GM12878 (cell line): ENCODE measurements around the gene PAQR5. TPM values are rescaled to one million over a fixed set of nuclear protein-coding genes. Genes with fewer than 3 reads are reported as not detected.

ENCODE experiments used
- ATAC-seq: fragments of 200-7000 bp; cut with Tn5 transposase; 3 replicates; pipeline ENCODE4 v1.9.1; 2020; ENCODE audit warnings: mild to moderate bottlenecking, moderate library complexity
- BruUV-seq: library from RNA; stranded (reverse); fragments of 400-500 nt; replicated peaks from 2 replicates; lab custom pipeline; 2021; lab: Mats Ljungman, UMichigan
- CTCF ChIA-PET: fragments of 300-600 bp; sonication (Branson Sonifier 250); formaldehyde crosslinking; extraction: SDS; loops from one replicate; lab custom pipeline; 2021; ENCODE audit warnings: inconsistent platforms; lab: Yijun Ruan, JAX
- POLR2A ChIA-PET: fragments of 350-600 bp; formaldehyde crosslinking; extraction: SDS; loops from one replicate; lab custom pipeline; 2021; ENCODE audit warnings: inconsistent platforms; lab: Charles Lee
- RAD21 ChIA-PET: fragments of 300-600 bp; sonication (Branson Sonifier 250); formaldehyde crosslinking; loops from one replicate; lab custom pipeline; 2023; ENCODE audit warnings: antibody characterized with exemption; ENCODE audit not compliant: unreplicated experiment; lab: Charles Lee
- SMC1A ChIA-PET: fragments of 300-600 bp; sonication (Branson Sonifier 250); formaldehyde crosslinking; loops from one replicate; lab custom pipeline; 2023; ENCODE audit not compliant: unreplicated experiment, uncharacterized antibody; lab: Charles Lee
- DNase-seq: peaks from one replicate; pipeline ENCODE4 v3.0.0-alpha.2; 2011; ENCODE audit warnings: low read depth, low spot score
- FAIRE-seq: peaks from 3 replicates; lab custom pipeline; 2011; peaks lifted over from hg19 to GRCh38; lab: Jason Lieb, UNC
- H2AFZ ChIP-seq: 2 replicates; pipeline ENCODE4 v1.6.0; 2011; ENCODE audit warnings: low read depth, low read length, control low read depth; ENCODE audit not compliant: control insufficient read depth
- H3K27ac ChIP-seq: 2 replicates; pipeline ENCODE4 v1.5.1; 2011; ENCODE audit warnings: control low read depth; ENCODE audit not compliant: control insufficient read depth, insufficient read depth
- H3K27me3 ChIP-seq, 2 experiments: replicated peaks in 1 of 2; 2 replicates each; pipeline versions ENCODE4 v1.6.0 to v1.6.1; 2011; ENCODE audit warnings: low read length in 1 of 2; ENCODE audit not compliant: control insufficient read depth in 2 of 2, insufficient read depth in 2 of 2
- H3K36me3 ChIP-seq, 2 experiments: 2 replicates each; pipeline ENCODE4 v1.5.1; 2011; ENCODE audit warnings: low read length in 1 of 2; ENCODE audit not compliant: control insufficient read depth in 2 of 2, insufficient read depth in 2 of 2
- H3K4me1 ChIP-seq: 2 replicates; pipeline ENCODE4 v1.6.1; 2011; ENCODE audit warnings: mild to moderate bottlenecking, low read length, moderate library complexity, mixed read lengths; ENCODE audit not compliant: control insufficient read depth, insufficient read depth
- H3K4me2 ChIP-seq: 2 replicates; pipeline ENCODE4 v1.6.0; 2011; ENCODE audit warnings: control low read depth; ENCODE audit not compliant: control insufficient read depth, insufficient read depth
- H3K4me3 ChIP-seq: fragments of 200-600 bp; sonication (generic); 2 replicates; pipeline ENCODE4 v1.5.1; 2016
- H3K79me2 ChIP-seq: 2 replicates; pipeline ENCODE4 v1.6.0; 2011; ENCODE audit warnings: low read length; ENCODE audit not compliant: control insufficient read depth, insufficient read depth
- H3K9ac ChIP-seq: 2 replicates; pipeline ENCODE4 v1.8.0; 2011; ENCODE audit warnings: low read length, control low read depth, mixed read lengths; ENCODE audit not compliant: control insufficient read depth, insufficient read depth
- H3K9me3 ChIP-seq: replicated peaks from 3 replicates; pipeline ENCODE4 v1.5.1; 2011; ENCODE audit warnings: mild to moderate bottlenecking, low read length; ENCODE audit not compliant: control insufficient read depth, insufficient read depth
- H4K20me1 ChIP-seq: 2 replicates; pipeline ENCODE4 v1.6.0; 2011; ENCODE audit not compliant: control insufficient read depth, insufficient read depth
- BACH1 ChIP-seq: fragments of 450-650 bp; IDR thresholded peaks from 2 replicates; pipeline ENCODE4 v1.6.1; 2017; ENCODE audit warnings: mild to moderate bottlenecking, borderline replicate concordance
- HCFC1 ChIP-seq: fragments of 150-350 bp; IDR thresholded peaks from 2 replicates; pipeline ENCODE4 v1.6.1; 2014; ENCODE audit warnings: low read length
- JUND ChIP-seq: IDR thresholded peaks from 2 replicates; pipeline ENCODE4 v1.6.1; 2012; ENCODE audit warnings: low read depth, mild to moderate bottlenecking, low read length, improper control_type of control experiment, moderate library complexity
- LARP7 ChIP-seq: fragments of 450-650 bp; IDR thresholded peaks from 2 replicates; pipeline ENCODE4 v1.6.1; 2017; ENCODE audit warnings: mild to moderate bottlenecking
- MLLT1 ChIP-seq: fragments of 450-650 bp; IDR thresholded peaks from 2 replicates; pipeline ENCODE4 v1.6.1; 2016; ENCODE audit warnings: mild to moderate bottlenecking
- NFYB ChIP-seq: IDR thresholded peaks from 2 replicates; pipeline ENCODE4 v1.6.1; 2011; ENCODE audit warnings: low read depth, mild to moderate bottlenecking, low read length, improper control_type of control experiment, moderate library complexity; ENCODE audit not compliant: insufficient read depth
- RUNX3 ChIP-seq: IDR thresholded peaks from 2 replicates; pipeline ENCODE4 v1.6.1; 2012; ENCODE audit warnings: low read length, inconsistent platforms
- SUPT20H ChIP-seq: IDR thresholded peaks from 2 replicates; pipeline ENCODE4 v1.6.1; 2011; ENCODE audit warnings: low read depth, mild to moderate bottlenecking, low read length, moderate library complexity, borderline replicate concordance; ENCODE audit not compliant: control insufficient read depth
- TBL1XR1 ChIP-seq: IDR thresholded peaks from 2 replicates; pipeline ENCODE4 v1.6.1; 2012; ENCODE audit warnings: low read depth, low read length, improper control_type of control experiment
- TCF12 ChIP-seq: IDR thresholded peaks from 2 replicates; pipeline ENCODE4 v1.6.1; 2011; ENCODE audit warnings: low read depth, mild to moderate bottlenecking, low read length
- TCF3 ChIP-seq: IDR thresholded peaks from 2 replicates; pipeline ENCODE4 v1.6.1; 2012; ENCODE audit warnings: low read depth, mild to moderate bottlenecking, low read length, borderline replicate concordance; ENCODE audit not compliant: insufficient read depth
- TCF7 ChIP-seq: IDR thresholded peaks from 2 replicates; pipeline ENCODE4 v1.6.1; 2014; ENCODE audit warnings: antibody characterized with exemption, borderline replicate concordance
- ZNF592 ChIP-seq: fragments of 450-650 bp; IDR thresholded peaks from 2 replicates; pipeline ENCODE4 v1.6.1; 2017; ENCODE audit warnings: mild to moderate bottlenecking, moderate library complexity
- WGBS: methylation state at CpG from one replicate; pipeline ENCODE4 v1.1.6; 2016; ENCODE audit warnings: low lambda C conversion rate; ENCODE audit not compliant: insufficient replicate concordance, insufficient coverage; ENCODE audit errors: missing lambda C conversion rate; 5-methylcytosine and 5-hydroxymethylcytosine counted together
- in situ Hi-C: fragments of 300-500 bp; cut with MboI; formaldehyde crosslinking; loops from 9 replicates; pipeline ENCODE4 v1.14.3; 2018; ENCODE audit warnings: mixed read lengths
- intact Hi-C: fragments of 100-400 bp; cut with micrococcal nuclease; formaldehyde crosslinking; loops from one replicate; pipeline ENCODE4 v1.14.2; 2022; ENCODE audit not compliant: unreplicated experiment
- polyA plus RNA-seq, 11 experiments: library from polyadenylated mRNA; depleted of rRNA in 4 of 11; unstranded in 6 of 11; stranded (reverse) in 5 of 11; fragments of >200 nt; fragmentation: Nextera tagmentation in 4 of 11; fragmentation: Illumina TruSeq in 1 of 11; extraction: Ambion mirVana in 4 of 11; extraction: Trizol in 1 of 11; gene quantifications; 1 replicate in 1 of 11; 2 replicates in 10 of 11; pipeline versions ENCODE4 v1.2.1 to v1.2.3, GENCODE V29; 2011 to 2016; ENCODE audit warnings: inconsistent platforms in 2 of 11, missing spikeins in 2 of 11, low read depth in 1 of 11
- total RNA-seq, 4 experiments: library from RNA; depleted of rRNA in 3 of 4; stranded (reverse); fragments of >200 nt in 3 of 4; fragmentation: Illumina TruSeq in 1 of 4; extraction: Trizol in 1 of 4; gene quantifications; 2 replicates each; pipeline versions ENCODE4 v1.2.1 to v1.2.3, GENCODE V29; 2013 to 2021

PAQR5 gene
- total and polyA plus RNA-seq, 10 of the 15 experiments (the other 5 are each of a cell fraction or from before 2014, with no cell fraction given), result 0.02 to 0.03 TPM; not detected in 8

GRCh38 chr15:69318033-69318432 is 19.3 kb downstream of the PAQR5 start:
- in situ Hi-C loops, result no loop called here
- no TSS peak for BruUV-seq

GRCh38 chr15:69319384-69320375 is 21.0 kb downstream of the PAQR5 start:
- Histone ChIP-seq H3K9me3 (no peaks in the 10 kb centered on the region), H3K9ac (no peak overlapping the region), H3K27ac (no peak overlapping the region), H2AFZ (no peak overlapping the region), H3K4me2 (no peak overlapping the region), H3K4me3 (no peak overlapping the region), H3K36me3 (no peaks in the 10 kb centered on the region), H3K4me1 (no peaks in the 10 kb centered on the region), H4K20me1 (no peaks in the 10 kb centered on the region), H3K27me3 (0 out of 4 replicates have a peak, but pooled peaks cover 0 to 3% of the 10 kb centered on the region in 2 experiments), H3K79me2 (no peaks in the 10 kb centered on the region)
- FAIRE-seq, result no peak
- in situ Hi-C loops, result no loop called here
- ChIA-PET RAD21 (no interaction called here), CTCF (interaction anchor here (0.8 to 1.1 kb wide), 2 partner anchors 43 to 75 kb away, joined by 3 to 4 read pairs; no protein-coding TSS in a partner anchor), POLR2A (no interaction called here), SMC1A (no interaction called here)
- no peak for DNase-seq
- no peak for ATAC-seq
- no TSS peak for BruUV-seq
- WGBS, result 9% methylated on average over 19 of the region's 19 CpGs
- intact Hi-C loops, result no loop called here
- TF ChIP-seq MLLT1, result no peak
- no peak for TF ChIP-seq TCF12
- TF ChIP-seq RUNX3, result no peak
- no peak for TF ChIP-seq LARP7
- TF ChIP-seq BACH1, result no peak
- no peak for TF ChIP-seq ZNF592
- TF ChIP-seq TBL1XR1, result no peak
- TF ChIP-seq NFYB, result no peak

More at GRCh38 chr15:69318033-69318432, 19.3 kb downstream of the PAQR5 start:
- CTCF ChIA-PET, result interaction anchor here (1.1 kb wide), 1 partner anchor 28 kb away, joined by 3 read pairs; no protein-coding TSS in a partner anchor
- intact Hi-C loops, result no loop called here
- DNase-seq (no peak), FAIRE-seq (no peak), ATAC-seq (no peak)
- Histone ChIP-seq H3K79me2 (no peaks in the 10 kb centered on the region), H3K9ac (no peak overlapping the region), H3K36me3 (no peaks in the 10 kb centered on the region), H3K4me3 (no peak overlapping the region), H3K27me3 (0 out of 4 replicates have a peak, but pooled peaks cover 0 to 3% of the 10 kb centered on the region in 2 experiments), H2AFZ (no peak overlapping the region)
- RAD21 ChIA-PET, result no interaction called here
- SMC1A ChIA-PET, result no interaction called here
- POLR2A ChIA-PET, result no interaction called here
- no peak for TF ChIP-seq TCF7
- no peak for TF ChIP-seq SUPT20H
- no peak for TF ChIP-seq HCFC1
- no peak for TF ChIP-seq TCF3
- TF ChIP-seq JUND, result no peak
- TF ChIP-seq, all 136 proteins: peak for 0
- H3K4me2 ChIP-seq, result no peak overlapping the region
- no peaks in the 10 kb centered on the region for H3K4me1 ChIP-seq
- no peaks in the 10 kb centered on the region for H3K9me3 ChIP-seq
- no peak overlapping the region for H3K27ac ChIP-seq
- no peaks in the 10 kb centered on the region for H4K20me1 ChIP-seq
- WGBS, result 38% methylated on average over 7 of the region's 7 CpGs
